ENCODE data around the gene LRP10.

Gene LRP10

GRCh38 chr14:22900081-22900799, 28.7 kb downstream of the LRP10 start:
- peak; percentile 65 for TF ChIP-seq CTCF (IDR thresholded peaks at IDR 0.05; ENCODE audit: low read depth, low read length)
- DNase-seq (ENCODE audit: low read depth in 2 of 2) = peak; percentile 82 to 85
- no peak overlapping the region for H3K4me3 ChIP-seq (replicated peaks in 1 of 2; ENCODE audit: low read depth in 2 of 2, low read length in 2 of 2)

GRCh38 chr14:22901799-22902198, 30.3 kb downstream of the LRP10 start:
- no peak overlapping the region for H3K4me3 ChIP-seq (replicated peaks in 1 of 2; ENCODE audit: low read depth in 2 of 2, low read length in 2 of 2)
- DNase-seq (ENCODE audit: low read depth in 2 of 2) = no peak
- no peak for TF ChIP-seq CTCF (IDR thresholded peaks at IDR 0.05; ENCODE audit: low read depth, low read length)

GRCh38 chr14:22903742-22904087, 32.2 kb downstream of the LRP10 start:
- no peak for TF ChIP-seq CTCF (IDR thresholded peaks at IDR 0.05; ENCODE audit: low read depth, low read length)
- H3K4me3 ChIP-seq (replicated peaks in 1 of 2; ENCODE audit: low read depth in 2 of 2, low read length in 2 of 2) = no peak overlapping the region
- DNase-seq (ENCODE audit: low read depth in 2 of 2) = no peak

- no peak overlapping the region for H3K4me3 ChIP-seq (replicated peaks in 1 of 2; ENCODE audit: low read depth in 2 of 2, low read length in 2 of 2)
- no peak for DNase-seq (ENCODE audit: low read depth in 2 of 2)
- TF ChIP-seq CTCF (IDR thresholded peaks at IDR 0.05; ENCODE audit: low read depth, low read length) = no peak
Observed at GRCh38 chr14:22905627-22906026, 34.1 kb downstream of the LRP10 start.

- H3K4me3 ChIP-seq (replicated peaks in 1 of 2; ENCODE audit: low read depth in 2 of 2, low read length in 2 of 2) = no peak overlapping the region
- no peak for TF ChIP-seq CTCF (IDR thresholded peaks at IDR 0.05; ENCODE audit: low read depth, low read length)
- DNase-seq (ENCODE audit: low read depth in 2 of 2) = no peak
Observed at GRCh38 chr14:22906073-22906472, 34.5 kb downstream of the LRP10 start.

- no peak overlapping the region for H3K4me3 ChIP-seq (replicated peaks in 1 of 2; ENCODE audit: low read depth in 2 of 2, low read length in 2 of 2)
- no peak for TF ChIP-seq CTCF (IDR thresholded peaks at IDR 0.05; ENCODE audit: low read depth, low read length)
- no peak for DNase-seq (ENCODE audit: low read depth in 2 of 2)
Observed at GRCh38 chr14:22907429-22907828, 35.9 kb downstream of the LRP10 start.

- DNase-seq (ENCODE audit: low read depth in 2 of 2) = peak in 1 of 2 donors; percentile 34
- TF ChIP-seq CTCF (IDR thresholded peaks at IDR 0.05; ENCODE audit: low read depth, low read length) = no peak
Observed at GRCh38 chr14:22908601-22909000, 37.1 kb downstream of the LRP10 start.

More at GRCh38 chr14:22908601-22909000, 37.1 kb downstream of the LRP10 start:
- no peak overlapping the region for H3K4me3 ChIP-seq (replicated peaks in 1 of 2; ENCODE audit: low read depth in 2 of 2, low read length in 2 of 2)

All from cardiac fibroblast (primary cell).